Heart right ventricle (tissue), 16 donors: ENCODE results near the gene DPF1. TPM values are rescaled to one million over a fixed set of nuclear protein-coding genes. Genes with fewer than 3 reads are reported as not detected.
"Not testable (repeated sequence)": the region's sequence is repeated elsewhere in the genome, so short reads cannot be mapped to it uniquely, and the experiment has no call there.

Experiments
- ATAC-seq, 8 donors: fragments of 200-7000 bp; cut with Tn5 transposase; one replicate each; pipeline ENCODE4 v1.9.1; 2020; ENCODE audit warnings: mild to moderate bottlenecking in 8 of 8, moderate library complexity in 8 of 8, moderate number of reproducible peaks in 1 of 8
- DNase-seq, 2 donors: peaks; one replicate each; pipeline ENCODE4 v3.0.0-alpha.2; 2020
- H3K27ac ChIP-seq, 10 donors: fragments of 200-600 bp; sonication (generic) in 2 of 10; one replicate each; pipeline versions ENCODE4 v1.5.0 to v1.8.0; 2020 to 2022; ENCODE audit warnings: mild to moderate bottlenecking in 3 of 10
- H3K27me3 ChIP-seq, 7 donors: fragments of 200-600 bp; one replicate each; pipeline ENCODE4 v1.8.0; 2021 to 2022; ENCODE audit warnings: mild to moderate bottlenecking in 2 of 7
- H3K36me3 ChIP-seq, 9 donors: fragments of 200-600 bp; sonication (generic) in 1 of 9; one replicate each; pipeline versions ENCODE4 v1.5.0 to v1.8.0; 2020 to 2022; ENCODE audit warnings: mild to moderate bottlenecking in 2 of 9
- H3K4me1 ChIP-seq, 9 donors: fragments of 200-600 bp; sonication (generic) in 1 of 9; one replicate each; pipeline versions ENCODE4 v1.5.0 to v1.8.0; 2020 to 2022; ENCODE audit warnings: mild to moderate bottlenecking in 4 of 9
- H3K4me3 ChIP-seq, 10 donors: fragments of 200-600 bp; sonication (generic) in 2 of 10; one replicate each; pipeline versions ENCODE4 v1.5.0 to v1.8.0; 2020 to 2022; ENCODE audit warnings: mild to moderate bottlenecking in 7 of 10, moderate library complexity in 2 of 10
- H3K9me3 ChIP-seq, 11 donors: fragments of 200-600 bp in 10 of 11; sonication (generic) in 2 of 11; one replicate each; pipeline versions ENCODE4 v1.5.0 to v1.8.0; 2013 to 2022; ENCODE audit warnings: mild to moderate bottlenecking in 2 of 11, control low read depth in 1 of 11, moderate library complexity in 1 of 11
- CTCF ChIP-seq, 9 donors: fragments of 200-600 bp; sonication (generic) in 2 of 9; IDR thresholded peaks; one replicate each; pipeline versions ENCODE4 v1.5.0 to v1.8.0; 2021 to 2022; ENCODE audit warnings: antibody characterized with exemption in 9 of 9, mild to moderate bottlenecking in 5 of 9, moderate library complexity in 1 of 9
- WGBS, 2 donors: extraction: QIAGEN DNeasy Blood & Tissue Kit; methylation state at CpG; one replicate each; pipeline ENCODE4 v1.1.7; 2013; ENCODE audit warnings: inconsistent platforms in 1 of 2; 5-methylcytosine and 5-hydroxymethylcytosine counted together
- intact Hi-C, 10 donors: fragments of 100-400 bp; cut with DNase I; formaldehyde crosslinking; loops; one replicate each; pipeline versions ENCODE4 v1.11.1 to v1.14.2; 2022
- polyA plus RNA-seq, 2 donors: library from polyadenylated mRNA; stranded (reverse); fragments of 200-250 nt; gene quantifications; one replicate each; pipeline ENCODE4 v1.2.3, GENCODE V29; 2013
- total RNA-seq, 10 donors: library from RNA; stranded (reverse); fragmentation: NEBNext Ultra II Directional in 3 of 10; extraction: Animal tissue kit (Norgen Biotek cat#: 25700) in 3 of 10; gene quantifications; one replicate each; pipeline versions ENCODE4 v1.2.1 to v1.2.4, GENCODE V29; 2021 to 2023
- donor health status: Arrhythmogenic right ventricular cardiomyopathy.
- donor health status: ischemic (EF 13 %, LVEDD 7.1; RV severe dilation, severe dysfunction).
- donor health status: healthy with polysubstance abuse.
- donor health status: DM: no; HTN: yes; CAD: no.
- donor health status: DM: no; HTN: no; CAD: no.
- donor health status: ischemic (EF 25% LVEDD 6.9; RV normal size, moderate dysfunction).
- donor health status: ischemic (EF 25% LVEDD 5.7; RV mildly dilated, moderate dysfunction).
- donor health status: healthy.
- donor health status: DM: yes; HTN: yes; CAD: no.
- donor health status: Ischemic cardiomyopathy.
- donor health status: ischemic (EF 35%, LVEDD 5.7; RV mildly dilated, moderate dysfunction).
- donor health status: nonischemic (EF 11% LVEDD 7.7; RV severe dilation, severe dysfunction).
- donor health status: DM: yes; HTN: yes; CAD: no.
- donor health status: PGD.
- donor health status: ischemic (EF 29% LVEDD 5.4; RV normal size, mild dysfunction).
- donor health status: nonischemic (EF 23%, LVEDD 6.1; RV moderate dilation, normal function).

DPF1 gene
- total and polyA plus RNA-seq, 12 donors = 0.09 to 0.72 (median 0.29) TPM; not detected in 5

GRCh38 chr19:38239816-38240215 is 15.8 kb upstream of the DPF1 start:
- H3K4me3 ChIP-seq = no peak overlapping the region
- intact Hi-C loops = loop anchor here in 3 of 10 donors (5.0 to 10.0 kb wide), 3 partner anchors 92 to 345 kb away; partner anchors contain the start of genes SIPA1L3 (in 1 of the 3) and WDR87 (in 1 of the 3)
- 61 to 72% methylated on average over 8 of the region's 8 CpGs for WGBS, 2 donors
- peak overlapping the region in 2 of 10 donors; percentile 4 to 28 for H3K27ac ChIP-seq
- no peaks in the 10 kb centered on the region for H3K9me3 ChIP-seq
- ATAC-seq (no peak), DNase-seq (no peak)
- peaks cover 0 to 24% (median 5%) of the 10 kb centered on the region in 9 donors for H3K4me1 ChIP-seq
- H3K27me3 ChIP-seq = no peaks in the 10 kb centered on the region
- no peak for TF ChIP-seq CTCF (IDR thresholded peaks at IDR 0.05)
- H3K36me3 ChIP-seq = no peaks in the 10 kb centered on the region

GRCh38 chr19:38234615-38235014 is 10.6 kb upstream of the DPF1 start:
- H3K27me3 ChIP-seq = peaks cover 0 to 32% (median 19%) of the 10 kb centered on the region in 7 donors
- intact Hi-C loops = loop anchor here in 6 of 10 donors (5.0 to 10.0 kb wide), 5 partner anchors 92 to 340 kb away; partner anchors contain the start of genes SIPA1L3 (in 1 of the 6) and WDR87 (in 1 of the 6)

GRCh38 chr19:38233740-38234251 is 9.8 kb upstream of the DPF1 start:
- Histone ChIP-seq H3K4me1 (peaks cover 3 to 6% (median 5%) of the 10 kb centered on the region in 9 donors), H3K27me3 (peaks cover 0 to 39% (median 25%) of the 10 kb centered on the region in 7 donors), H3K36me3 (no peaks in the 10 kb centered on the region), H3K9me3 (no peaks in the 10 kb centered on the region), H3K4me3 (no peak overlapping the region), H3K27ac (no peak overlapping the region)
- peak; percentile 57 to 87 (median 76) for ATAC-seq
- intact Hi-C loops = loop anchor here in 6 of 10 donors (5.0 to 10.0 kb wide), 5 partner anchors 91 to 339 kb away; partner anchors contain the start of genes SIPA1L3 (in 1 of the 6) and WDR87 (in 1 of the 6)
- 25 to 26% methylated on average over 7 of the region's 7 CpGs for WGBS, 2 donors
- peak; percentile 78 to 87 for DNase-seq
- peak; percentile 78 to 89 (median 84) for TF ChIP-seq CTCF (IDR thresholded peaks at IDR 0.05)

More at GRCh38 chr19:38234615-38235014, 10.6 kb upstream of the DPF1 start:
- TF ChIP-seq CTCF (IDR thresholded peaks at IDR 0.05) = no peak
- H3K4me3 ChIP-seq = no peak overlapping the region
- DNase-seq = no peak
- H3K27ac ChIP-seq = no peak overlapping the region
- no peaks in the 10 kb centered on the region for H3K36me3 ChIP-seq
- ATAC-seq = no peak
- peaks cover 0 to 1% (median 0%) of the 10 kb centered on the region in 9 donors for H3K4me1 ChIP-seq
- H3K9me3 ChIP-seq = no peaks in the 10 kb centered on the region
- WGBS, 2 donors = 85 to 92% methylated on average over 4 of the region's 4 CpGs

GRCh38 chr19:38231918-38232317 is 7.9 kb upstream of the DPF1 start:
- intact Hi-C loops = loop anchor here in 6 of 10 donors (5.0 to 10.0 kb wide), 5 partner anchors 90 to 337 kb away; partner anchors contain the start of genes SIPA1L3 (in 1 of the 6) and WDR87 (in 1 of the 6)
- TF ChIP-seq CTCF (IDR thresholded peaks at IDR 0.05) = no peak
- DNase-seq = no peak
- 90 to 91% methylated on average over 7 of the region's 7 CpGs for WGBS, 2 donors
- no peaks in the 10 kb centered on the region for H3K36me3 ChIP-seq
- H3K4me3 ChIP-seq = no peak overlapping the region
- no peak for ATAC-seq
- peaks cover 0 to 58% (median 44%) of the 10 kb centered on the region in 7 donors for H3K27me3 ChIP-seq
- no peaks in the 10 kb centered on the region for H3K9me3 ChIP-seq
- no peak overlapping the region for H3K27ac ChIP-seq
- peaks cover 3 to 17% (median 13%) of the 10 kb centered on the region in 9 donors for H3K4me1 ChIP-seq

- 47 to 66% methylated on average over 3 of the region's 3 CpGs for WGBS, 2 donors
- H3K27me3 ChIP-seq = peaks cover 0 to 69% (median 47%) of the 10 kb centered on the region in 7 donors
- not testable (repeated sequence) for ATAC-seq, H3K27ac ChIP-seq, H3K4me3 ChIP-seq, H3K36me3 ChIP-seq, DNase-seq, H3K9me3 ChIP-seq
- intact Hi-C loops = loop anchor here in 6 of 10 donors (5.0 to 10.0 kb wide), 5 partner anchors 88 to 336 kb away; partner anchors contain the start of genes SIPA1L3 (in 1 of the 6) and WDR87 (in 1 of the 6)
- H3K4me1 ChIP-seq = peaks cover 3 to 17% (median 13%) of the 10 kb centered on the region in 9 donors
Observed at GRCh38 chr19:38230506-38231133, 6.6 kb upstream of the DPF1 start.
